GM18498 (cell line): ENCODE results near the gene GNL2.
"Not testable (repeated sequence)": the region's sequence is repeated elsewhere in the genome, so short reads cannot be mapped to it uniquely, and the experiment has no call there.

Experiments used
- ATAC-seq: cut with Tn5 transposase; IDR thresholded peaks from one replicate; pipeline ENCODE4 v1.9.1; 2021; ENCODE audit warnings: mild to moderate bottlenecking, moderate library complexity; ENCODE audit not compliant: unreplicated experiment

The GNL2 gene

DNA sequence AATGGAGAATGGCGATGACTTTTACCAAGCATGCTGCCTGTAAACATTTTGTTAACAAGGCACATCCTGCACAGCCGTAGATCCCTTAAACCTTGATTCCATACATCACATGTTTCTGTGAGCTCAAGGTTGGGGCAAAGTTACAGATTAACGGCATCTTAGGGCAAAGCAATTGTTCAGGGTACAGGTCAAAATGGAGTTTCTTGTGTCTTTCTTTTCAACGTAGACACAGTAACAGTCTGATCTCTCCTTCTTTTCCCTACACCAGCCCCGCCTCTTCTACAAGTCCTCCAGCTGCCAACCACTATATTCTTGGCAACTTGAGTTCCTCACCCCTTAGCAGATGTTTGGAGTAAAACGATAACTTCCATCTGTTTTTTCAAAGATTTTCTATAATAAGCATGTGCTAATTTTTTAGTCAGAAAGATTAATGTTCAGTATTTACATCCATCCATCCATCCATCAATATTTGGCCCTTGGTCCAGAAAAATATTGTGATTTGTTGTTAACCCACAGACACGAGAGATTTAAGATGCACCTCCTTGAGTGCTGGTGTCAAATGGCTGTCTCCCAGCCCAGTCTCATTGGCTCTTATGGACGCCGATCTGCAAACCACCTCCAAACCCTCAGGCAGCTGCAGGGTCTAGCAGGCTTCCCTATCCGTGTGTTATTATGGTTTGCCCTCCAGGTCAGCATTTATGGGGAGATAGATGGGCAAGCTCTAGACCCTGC is 35.2 kb downstream of the GNL2 start:
- no peak for ATAC-seq

DNA sequence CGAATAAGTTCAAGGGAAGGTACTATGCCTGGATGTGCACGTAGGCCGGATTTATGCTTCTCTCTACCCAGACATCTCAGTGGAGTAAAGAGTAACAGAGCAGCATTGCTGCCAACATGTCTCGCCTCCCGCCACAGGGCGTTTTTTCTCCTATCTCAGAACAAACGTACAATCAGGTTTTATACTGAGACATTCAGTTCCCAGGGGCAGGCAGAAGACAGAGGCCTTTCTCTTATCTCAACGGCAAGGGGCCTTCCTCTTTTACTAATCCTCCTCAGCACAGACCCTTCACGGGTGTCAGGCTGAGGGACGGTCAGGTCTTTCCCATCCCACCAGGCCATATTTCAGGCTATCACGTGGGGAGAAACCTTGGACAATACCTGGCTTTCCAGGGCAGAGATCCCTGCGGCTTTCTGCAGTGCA is 35.8 kb downstream of the GNL2 start:
- ATAC-seq = not testable (repeated sequence)

DNA sequence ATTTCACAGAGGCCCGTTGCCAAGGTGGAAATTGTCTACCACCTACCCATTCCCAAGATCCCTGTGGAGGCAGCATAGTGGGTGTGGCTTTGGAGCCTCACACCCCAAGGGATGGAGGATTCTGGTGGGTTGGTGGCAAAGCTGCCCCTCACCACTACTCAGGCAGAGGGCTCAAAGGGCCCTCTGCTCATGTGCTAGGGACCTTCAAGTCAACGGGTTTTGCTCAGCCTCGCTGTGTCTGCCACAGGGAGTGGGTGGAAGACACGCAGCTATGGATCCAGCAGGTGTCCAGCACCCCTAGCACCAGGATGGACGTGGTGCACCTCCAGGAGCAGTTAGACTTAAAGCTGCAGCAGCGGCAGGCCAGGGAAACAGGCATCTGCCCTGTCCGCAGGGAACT is 36.7 kb downstream of the GNL2 start:
- ATAC-seq = no peak

DNA sequence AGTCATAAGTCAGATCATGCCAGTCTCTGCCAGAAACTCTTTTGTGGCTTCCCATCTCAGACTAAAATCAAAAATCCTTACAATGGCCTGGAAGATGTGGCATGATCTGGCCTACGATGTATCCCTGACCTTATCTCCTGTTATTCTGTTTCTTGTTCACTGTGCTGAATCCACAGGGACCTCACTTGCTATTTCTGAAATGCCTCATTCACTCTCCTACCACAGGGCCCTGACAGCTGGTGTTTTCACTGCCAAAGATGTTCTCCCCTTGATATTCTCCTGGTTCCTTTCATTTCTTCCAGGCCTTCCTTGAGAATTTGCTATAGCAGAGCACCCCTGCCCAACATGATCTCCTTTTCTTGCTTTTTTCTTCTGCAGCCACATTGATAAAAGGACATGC is 37.3 kb downstream of the GNL2 start:
- ATAC-seq = no peak

DNA sequence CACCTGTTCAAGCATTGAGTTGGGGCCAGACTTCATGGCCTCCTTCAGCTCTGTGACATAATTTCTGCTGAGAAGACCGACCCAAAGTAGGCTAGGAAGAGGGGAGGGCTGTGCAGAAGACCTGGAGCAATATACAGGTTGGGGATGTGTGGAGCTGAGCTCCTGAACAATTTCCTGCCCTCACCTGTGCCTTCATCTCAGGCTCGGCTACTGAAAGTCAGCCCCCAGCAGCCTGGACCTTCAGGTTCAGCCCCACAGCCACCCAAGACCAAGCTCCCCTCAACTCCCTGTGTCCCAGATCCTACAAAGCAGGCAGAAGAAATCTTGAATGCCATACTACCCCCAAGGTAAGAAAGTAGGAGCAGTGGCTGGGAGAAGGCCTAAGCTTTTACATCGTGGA is 38.3 kb downstream of the GNL2 start:
- ATAC-seq = no peak

DNA sequence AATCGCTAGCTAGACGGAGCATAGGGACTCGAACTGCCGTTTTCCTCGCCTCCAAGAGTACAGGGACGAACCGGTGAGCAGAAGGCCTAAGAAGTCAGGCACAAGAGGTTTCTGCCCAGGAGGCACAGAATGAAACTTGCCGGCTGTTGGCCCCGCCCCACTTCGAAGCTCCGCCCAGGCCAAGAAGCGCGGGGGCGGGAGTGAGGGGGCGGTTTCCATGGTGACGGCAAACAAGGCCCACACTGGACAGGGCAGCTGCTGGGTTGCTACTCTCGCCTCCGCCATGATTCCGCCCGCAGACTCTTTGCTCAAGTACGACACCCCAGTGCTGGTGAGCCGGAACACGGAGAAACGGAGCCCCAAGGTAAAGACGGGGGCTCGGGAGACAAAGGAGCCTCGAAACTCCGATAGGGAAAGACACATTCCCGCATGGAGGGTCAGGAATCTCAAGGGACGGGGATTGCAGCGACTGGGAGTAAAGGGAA is 39.0 kb downstream of the GNL2 start, which contains the start of gene DNALI1:
DNALI1 (plus strand) TSS at position 229 of the 485 bp plus-strand sequence; CDS start at position 284, 55 bp downstream.
- no peak for ATAC-seq

DNA sequence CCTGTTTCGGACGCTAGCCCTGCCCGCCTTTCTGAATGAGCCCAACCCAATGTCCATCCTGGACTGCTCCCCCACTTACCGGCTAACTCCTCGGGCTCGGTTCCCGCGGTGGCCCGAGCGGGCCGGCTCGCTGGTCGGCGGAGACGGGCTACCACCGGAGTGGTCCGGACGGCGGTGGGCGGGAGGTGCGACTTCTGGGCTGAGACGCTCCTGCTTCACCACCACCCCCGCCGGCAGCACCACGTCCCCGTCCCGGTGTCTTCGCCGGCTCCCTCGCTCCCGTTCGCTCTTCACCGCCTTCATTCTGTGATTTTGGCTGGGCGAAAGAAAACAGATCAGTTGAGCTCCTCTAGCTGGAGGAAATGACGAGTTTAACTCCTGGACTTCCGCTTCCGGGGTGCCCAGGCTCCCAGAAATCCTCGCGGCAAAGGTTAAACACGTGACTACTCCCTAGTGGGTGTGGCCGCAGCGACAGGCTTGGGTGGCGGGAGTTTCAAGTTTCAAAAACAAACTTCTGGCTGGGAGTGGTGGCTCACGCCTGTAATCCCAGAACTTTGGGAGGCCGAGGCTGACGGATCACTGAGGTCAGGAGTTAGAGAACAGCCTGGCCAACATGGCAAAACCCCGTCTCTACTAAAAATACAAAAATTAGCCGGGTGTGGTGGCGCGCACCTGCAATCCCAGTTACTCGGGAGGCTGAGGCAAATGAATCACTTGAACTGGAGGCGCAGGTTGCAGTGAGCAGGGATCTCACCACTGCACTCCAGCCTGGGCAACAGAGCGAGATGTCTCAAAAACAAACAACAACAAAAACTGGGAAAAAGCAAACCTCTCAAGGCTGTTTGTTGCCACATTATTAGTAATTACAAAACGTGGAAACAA is 41.6 kb downstream of the GNL2 start, which contains the start of gene SNIP1:
SNIP1 (minus strand) TSS at position 367 of the 882 bp plus-strand sequence; CDS start at position 303, 64 bp downstream.
- ATAC-seq = peak; percentile 88

DNA sequence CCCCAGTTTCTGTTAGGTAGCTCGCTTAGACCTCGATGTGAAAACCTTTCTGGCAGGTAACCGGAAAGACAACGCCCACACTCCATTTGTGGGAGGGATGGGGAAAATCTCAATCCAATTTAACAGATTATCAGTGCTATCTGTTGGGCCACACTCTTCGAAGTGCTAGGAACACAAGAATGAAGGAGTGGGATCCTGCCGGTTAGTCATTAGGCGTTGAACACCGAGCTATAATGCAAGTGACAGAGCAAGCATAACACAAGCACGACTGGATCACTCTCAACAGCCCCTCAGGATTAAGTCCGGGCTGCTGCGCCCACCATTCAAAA is 42.2 kb downstream of the GNL2 start:
- no peak for ATAC-seq

DNA sequence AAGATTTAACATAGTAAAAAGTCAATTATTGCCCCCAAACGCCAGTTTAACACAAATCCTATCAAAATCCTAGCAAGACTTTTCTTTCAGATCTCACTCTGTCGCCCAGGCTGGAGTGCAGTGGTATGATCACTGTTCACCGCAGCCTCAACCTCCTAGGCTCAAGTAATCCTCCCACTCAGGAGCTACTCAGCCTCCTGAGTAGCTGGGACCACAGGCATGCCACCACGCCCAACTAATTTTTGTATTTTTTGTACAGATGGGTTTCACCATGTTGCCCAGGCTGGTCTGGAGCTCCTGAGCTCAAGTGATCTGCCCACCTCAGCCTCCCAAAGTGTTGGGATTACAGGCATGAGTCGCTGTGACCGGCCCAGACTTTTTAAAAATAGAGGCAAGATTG is 46.4 kb downstream of the GNL2 start:
- no peak for ATAC-seq

DNA sequence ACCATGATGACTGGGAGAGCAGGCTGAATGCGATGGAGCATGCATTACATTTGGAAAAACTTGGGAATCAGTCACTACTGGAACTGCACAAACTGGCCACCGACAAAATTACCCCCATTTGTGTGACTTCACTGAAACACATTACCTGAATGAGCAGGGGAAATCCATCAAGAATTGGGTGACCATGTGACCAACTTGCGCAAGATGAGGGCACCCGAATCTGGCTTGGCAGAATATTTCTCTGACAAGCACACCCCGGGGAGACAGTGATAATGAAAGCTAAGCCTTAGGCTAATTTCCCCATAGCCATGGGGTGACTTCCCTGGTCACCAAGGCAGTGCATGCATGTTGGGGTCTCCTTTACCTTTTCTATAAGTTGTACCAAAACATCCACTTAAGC is 50.7 kb downstream of the GNL2 start:
- ATAC-seq = no peak

DNA sequence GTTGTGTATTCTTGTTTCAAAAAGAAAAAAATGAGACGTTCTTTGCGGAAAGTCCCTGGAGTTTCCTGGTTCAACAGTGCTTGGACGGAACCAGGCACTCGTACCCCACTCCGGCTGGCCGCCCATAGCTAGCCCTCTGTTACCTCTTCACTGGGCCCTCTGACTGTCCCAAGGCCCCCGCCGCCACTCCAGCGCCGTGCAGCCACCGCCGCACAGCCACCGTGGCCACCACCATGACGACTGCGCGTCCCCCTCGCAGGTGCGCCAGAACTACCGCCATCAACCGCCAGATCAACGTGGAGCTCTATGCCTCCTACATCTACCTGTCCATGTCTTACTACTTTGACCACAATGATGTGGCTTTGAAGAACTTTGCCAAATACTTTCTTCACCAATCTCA is 51.2 kb downstream of the GNL2 start:
- no peak for ATAC-seq

DNA sequence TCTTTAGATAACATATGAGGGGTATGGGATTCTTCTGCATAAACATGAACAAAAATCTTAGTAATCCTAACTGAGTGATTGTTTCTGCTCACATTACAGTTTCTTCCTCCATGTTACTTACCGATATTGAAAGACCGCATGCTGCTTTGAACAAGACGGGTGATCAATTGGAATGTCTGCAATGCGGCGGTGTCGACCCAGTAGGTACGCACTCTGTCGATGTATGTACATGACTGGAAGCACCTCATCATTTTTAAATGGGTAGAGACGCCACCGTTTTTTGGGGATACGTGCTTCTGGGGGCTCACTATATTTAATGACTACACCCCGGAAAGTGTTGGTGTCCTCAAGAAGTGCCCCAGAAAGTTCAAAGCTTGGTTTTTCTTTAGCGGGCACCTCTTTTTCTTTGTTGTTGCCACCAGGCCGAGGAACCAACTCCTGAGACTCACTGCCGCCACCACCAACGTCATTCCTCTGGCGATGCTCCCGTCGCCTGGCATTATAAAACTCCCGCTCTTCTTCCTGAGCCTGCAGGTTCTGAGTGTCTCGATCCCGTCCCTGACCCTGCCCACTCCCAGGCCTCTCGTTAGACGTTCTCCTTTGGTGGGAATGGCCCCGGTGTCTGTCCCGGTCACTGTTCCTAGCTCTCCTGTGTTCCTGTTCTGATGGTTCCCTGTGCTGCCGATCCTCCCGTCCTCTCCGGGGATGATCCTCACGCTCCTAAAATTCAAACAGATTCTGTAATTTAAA is 55.5 kb downstream of the GNL2 start:
- no peak for ATAC-seq

DNA sequence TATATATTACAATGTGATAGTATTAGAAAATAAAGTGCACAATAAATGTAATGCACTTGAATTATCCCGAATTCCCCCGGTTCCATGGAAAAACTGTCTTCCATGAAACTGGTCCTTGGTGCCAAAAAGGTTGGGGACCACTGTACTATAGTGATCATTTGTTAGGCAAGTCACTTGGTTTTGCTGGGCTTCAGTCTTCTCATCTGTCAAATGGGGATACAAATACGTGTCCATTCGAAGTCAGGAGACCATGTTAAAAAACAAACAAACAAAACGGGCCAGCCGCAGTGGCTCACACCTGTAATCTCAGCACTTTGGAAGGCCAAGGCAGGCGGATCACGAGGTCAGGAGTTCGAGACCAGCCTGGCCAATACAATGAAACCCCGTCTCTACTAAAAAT is 56.6 kb downstream of the GNL2 start:
- ATAC-seq = not testable (repeated sequence)

DNA sequence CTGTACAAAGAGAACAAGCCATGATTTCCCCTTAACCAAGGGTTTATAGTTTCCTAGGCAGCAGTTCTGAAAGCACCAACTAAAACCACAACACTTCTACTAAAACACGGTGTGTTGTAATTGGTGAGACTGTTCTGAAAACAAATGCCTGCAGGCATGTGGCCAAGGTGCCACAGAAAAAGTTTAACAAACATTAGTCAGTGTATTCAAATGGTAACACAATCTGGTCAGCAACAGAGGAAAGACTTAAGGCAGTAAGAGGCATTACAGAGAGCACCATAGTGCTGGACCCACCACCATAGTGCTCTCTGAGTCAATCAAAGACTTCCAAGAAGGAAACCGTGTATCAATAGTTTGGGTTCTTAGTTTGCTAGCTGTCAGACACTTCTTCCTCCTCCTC is 58.4 kb downstream of the GNL2 start:
- no peak for ATAC-seq

DNA sequence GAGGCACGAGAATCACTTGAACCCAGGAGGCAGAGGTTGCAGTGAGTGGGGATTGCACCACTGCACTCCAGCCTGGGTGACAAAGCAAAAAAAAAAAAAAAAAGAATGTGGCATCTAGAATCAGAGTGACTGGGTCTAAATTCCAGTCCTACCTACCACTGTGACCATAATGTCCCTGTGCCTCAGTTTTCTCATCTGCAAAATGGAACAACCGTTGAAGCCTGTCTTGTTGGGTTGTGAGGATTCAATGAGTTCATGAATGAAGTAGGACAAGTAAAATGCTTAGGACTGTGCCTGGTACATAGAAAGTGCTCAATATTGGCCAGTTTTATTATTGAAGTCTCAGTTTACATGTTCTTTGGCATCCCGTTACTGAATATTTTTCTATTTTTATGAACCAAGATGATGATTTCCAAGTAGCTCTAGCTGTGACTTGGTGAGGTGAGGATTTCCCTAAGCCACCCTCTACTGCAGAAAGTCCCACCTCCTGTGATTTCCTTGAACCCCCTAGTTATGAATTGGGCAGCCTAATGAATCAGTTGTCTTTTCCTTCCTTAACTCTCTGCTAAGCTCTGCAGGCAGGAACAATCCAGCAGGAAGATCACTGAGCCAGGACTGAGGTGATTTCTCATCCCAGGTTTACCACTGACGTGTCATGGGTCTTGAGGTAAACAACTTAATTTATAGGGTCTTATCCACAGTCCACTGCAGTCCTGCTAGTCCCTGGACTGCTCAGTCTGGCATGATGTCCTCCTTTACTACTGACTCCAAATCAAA is 62.2 kb downstream of the GNL2 start:
- ATAC-seq = no peak

DNA sequence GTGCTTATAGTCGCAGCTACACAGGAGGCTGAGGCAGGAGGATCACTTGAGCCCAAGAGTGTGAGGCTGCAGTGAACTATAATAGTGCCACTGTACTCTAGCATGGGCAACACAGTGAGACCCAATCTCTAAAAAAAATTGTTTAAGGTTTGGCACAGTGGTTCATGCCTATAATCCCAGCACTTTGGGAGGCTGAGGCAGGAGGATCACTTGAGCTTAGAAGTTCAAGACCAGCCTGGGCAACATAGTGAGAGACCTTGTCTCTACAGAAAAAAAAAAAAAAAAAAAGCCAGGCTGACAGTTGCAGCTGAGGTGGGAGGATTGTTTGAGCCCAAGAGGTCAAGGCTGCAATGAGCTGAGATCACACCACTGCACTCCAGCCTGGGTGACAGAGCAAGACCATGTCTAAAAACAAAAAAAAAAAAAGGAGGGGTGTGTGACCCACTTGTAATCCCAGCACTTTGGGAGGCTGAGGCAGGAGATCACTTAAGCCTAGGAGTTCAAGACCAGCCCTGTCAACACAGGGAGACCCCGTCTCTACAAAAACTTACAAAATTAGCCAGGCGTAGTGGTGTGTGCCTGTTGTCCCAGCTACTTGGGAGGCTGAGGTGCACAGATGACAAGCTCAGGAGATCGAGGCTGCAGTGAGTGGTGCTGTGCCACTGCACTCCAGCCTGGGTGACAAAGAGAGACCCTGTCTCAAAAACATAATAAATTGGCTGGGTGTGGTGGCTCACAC is 63.1 kb downstream of the GNL2 start:
- not testable (repeated sequence) for ATAC-seq

DNA sequence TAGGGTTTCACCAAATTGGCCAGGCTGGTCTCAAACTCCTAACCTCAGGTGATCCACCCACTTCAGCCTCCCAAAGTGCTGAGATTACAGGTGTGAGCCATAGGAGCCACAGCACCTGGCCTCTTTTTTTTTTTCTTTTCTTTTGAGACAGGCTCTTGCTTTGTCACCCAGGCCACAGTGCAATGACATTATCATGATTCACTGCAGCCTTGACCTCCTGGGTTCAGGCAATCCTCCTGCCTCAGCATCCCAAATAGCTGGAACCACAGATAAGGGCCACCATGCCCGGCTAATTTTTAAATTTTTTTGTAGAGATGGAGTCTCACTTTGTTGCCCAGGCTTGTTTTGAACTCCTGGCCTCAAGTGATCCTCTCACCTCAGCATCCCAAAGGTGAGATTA is 65.8 kb downstream of the GNL2 start:
- ATAC-seq = not testable (repeated sequence)

DNA sequence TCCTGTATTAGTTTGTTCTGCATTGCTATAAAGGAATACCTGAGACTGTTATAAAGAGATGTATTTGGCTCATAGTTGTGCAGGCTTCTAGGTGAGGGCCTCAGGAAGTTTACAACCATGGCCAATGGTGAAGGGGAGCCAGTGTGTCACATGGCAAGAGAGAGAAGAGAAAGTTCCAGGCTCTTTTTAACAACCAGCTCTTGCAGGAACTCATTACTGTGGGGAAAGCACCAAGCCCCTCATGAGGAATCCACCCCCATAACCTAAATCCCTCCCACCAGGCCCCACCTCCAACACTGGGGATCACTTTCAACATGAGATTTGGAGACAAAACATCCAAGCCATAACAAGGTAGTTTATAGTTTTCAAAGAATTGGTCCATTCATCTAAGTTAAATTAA is 76.1 kb downstream of the GNL2 start:
- ATAC-seq = no peak

DNA sequence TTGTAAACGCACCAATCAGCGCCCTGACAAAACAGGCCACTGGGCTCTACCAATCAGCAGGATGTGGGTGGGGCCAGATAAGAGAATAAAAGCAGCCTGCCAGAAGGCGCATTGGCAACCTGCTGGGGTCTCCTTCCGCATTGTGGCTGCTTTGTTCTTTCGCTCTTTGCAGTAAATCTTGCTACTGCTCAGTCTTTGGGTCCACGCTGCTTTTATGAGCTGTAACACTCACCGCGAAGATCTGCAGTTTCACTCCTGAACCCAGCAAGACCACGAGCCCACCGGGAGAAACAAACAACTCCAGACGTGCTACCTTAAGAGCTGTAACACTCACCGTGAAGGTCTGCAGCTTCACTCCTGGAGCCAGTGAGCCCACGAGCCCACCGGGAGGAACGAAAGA is 76.8 kb downstream of the GNL2 start:
- ATAC-seq = not testable (repeated sequence)

DNA sequence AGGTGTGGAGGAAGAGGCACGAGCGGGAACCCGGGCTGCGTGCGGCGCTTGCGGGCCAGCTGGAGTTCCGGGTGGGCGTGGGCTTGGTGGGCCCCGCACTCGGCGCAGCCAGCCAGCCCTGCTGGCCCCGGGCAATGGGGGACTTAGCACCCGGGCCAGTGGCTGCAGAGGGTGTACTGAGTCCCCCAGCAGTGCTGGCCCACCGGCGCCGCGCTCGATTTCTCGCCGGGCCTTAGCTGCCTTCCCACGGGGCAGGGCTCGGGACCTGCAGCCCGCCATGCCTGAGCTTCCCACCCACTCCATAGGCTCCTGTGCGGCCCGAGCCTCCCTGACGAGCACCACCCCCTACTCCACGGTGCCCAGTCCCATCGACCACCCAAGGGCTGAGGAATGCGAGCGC is 77.5 kb downstream of the GNL2 start:
- not testable (repeated sequence) for ATAC-seq
